DMS153 (cell line): ENCODE measurements around the gene HENMT1.
A peak's percentile ranks its signal among the peaks of the same experiment; 100 is the strongest.

Source experiments
- DNase-seq: peaks from one replicate; lab custom pipeline; 2025; lab: John Stamatoyannopoulos, UW

The HENMT1 gene

DNA sequence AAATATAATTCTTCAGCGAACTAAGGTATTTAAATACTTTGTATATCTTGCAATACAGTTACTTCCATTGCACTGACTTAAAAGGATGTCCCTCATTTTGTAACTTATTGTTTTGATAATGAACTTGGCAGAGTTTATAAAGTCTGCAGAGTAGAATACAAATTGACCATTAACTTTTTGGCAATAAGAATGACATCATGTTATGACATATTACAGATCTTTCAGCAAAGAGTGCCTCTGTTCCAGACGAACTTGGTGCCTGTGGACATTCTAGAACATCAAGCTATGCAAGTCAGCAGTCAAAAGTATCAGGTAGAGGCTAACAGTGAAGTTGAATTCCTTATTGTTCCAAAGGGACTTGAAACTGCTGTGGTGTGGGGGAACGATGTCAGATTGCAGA lies 32.9 kb downstream of the HENMT1 start:
- DNase-seq = no peak

DNA sequence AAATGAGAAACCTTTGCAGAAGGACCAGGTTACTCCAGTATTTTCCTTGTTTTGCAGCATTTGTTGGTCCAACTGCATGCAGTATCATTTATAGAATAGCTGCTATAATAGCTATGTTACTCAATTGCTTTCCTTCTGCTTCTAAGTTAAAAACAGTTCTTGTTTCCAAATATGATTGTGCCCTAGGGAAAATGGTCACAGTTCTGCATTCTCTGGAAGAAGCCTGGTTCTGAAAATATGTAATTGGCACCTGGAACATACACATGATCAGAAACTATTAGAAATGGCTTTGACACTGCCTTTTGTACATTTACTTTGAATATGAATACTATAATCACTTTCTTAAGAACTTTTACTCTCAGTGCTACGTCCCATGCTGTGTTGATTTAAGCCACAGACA lies 33.6 kb downstream of the HENMT1 start:
- no peak for DNase-seq

DNA sequence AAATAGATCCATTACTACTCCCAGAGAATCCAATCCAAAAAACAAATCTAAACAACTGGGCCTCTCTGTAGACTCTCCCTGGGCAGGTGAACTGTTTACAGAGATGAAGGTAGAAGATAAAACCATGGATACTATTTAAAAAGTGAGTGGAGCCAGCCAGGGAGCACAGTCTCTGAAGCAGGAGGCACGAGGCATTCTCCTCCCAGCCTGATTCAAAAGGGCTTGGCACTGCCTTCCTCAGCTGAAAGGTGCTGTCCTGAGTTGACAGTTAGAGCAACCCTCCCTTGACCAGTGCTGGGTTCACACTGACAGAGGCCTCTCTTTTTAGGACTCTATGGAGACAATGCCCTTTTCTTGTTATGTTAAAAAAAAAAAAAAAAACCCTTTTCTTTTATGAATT lies 36.8 kb downstream of the HENMT1 start:
- no peak for DNase-seq

DNA sequence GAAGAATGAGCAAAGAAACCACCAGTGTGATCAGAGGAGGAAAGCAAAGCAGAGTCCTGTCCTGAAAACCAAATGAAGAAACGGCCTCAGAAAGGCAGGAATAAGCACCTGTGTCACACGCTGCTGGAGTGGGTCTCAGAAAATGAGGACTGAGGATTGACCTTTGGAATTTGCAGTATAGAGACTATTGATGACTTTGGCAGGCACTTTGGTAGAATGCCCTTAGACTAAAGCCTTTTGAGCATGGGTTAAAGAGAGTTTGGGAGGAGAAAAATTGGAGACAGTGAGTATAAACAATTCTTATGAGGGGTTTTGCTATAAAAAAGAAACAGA lies 43.2 kb downstream of the HENMT1 start:
- DNase-seq = no peak

DNA sequence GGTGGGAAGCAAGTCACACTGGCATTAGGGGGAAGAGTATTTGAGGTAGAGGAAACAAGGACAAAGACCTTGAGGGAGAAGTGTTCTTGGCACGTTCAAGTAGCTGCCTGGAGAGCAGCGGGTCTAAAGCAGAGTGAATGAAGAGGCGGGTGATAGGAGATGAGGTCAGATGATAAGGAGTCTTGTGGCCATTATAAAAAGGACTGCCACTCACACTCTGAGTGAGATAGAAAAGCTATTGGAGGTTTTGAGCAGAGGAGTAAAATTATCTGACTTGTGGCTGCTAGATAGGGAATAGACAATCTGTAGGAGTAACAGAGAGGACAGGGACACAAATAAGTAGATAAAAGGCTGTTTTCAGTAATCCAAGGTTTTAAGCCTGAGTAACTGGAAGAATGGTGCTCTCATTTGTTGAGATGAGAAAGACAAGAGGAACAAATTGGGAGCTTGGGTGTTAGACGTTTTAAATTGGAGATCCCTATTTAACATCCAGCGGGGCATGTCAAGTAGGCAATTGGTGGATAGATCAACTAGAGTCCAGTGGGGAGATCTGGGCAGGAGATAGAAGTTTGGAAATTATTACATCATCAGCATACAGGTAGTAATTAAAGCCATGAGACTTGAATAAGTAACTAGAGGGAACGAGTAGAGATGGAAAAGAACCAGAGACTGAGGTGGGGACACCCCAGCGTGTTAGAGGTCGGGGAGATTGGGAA lies 43.7 kb downstream of the HENMT1 start:
- no peak for DNase-seq

DNA sequence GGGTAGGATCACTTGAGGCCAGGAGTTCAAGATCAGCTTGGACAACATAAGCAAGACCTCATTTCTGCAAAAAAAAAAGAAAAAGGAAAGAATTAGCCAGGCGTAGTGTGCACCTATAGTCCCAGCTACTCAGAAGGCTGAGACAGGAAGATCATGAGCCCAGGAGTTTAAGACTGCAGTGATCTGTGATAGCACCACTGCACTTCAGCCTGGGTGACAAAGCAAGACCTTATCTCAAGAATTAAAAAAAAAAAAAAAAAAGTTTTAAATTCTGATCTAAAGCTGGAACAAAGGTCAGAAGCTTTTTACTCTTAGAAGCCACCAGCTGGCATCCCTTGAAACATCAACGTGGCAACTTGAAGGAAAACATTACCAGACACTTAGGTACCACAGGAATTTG lies 45.3 kb downstream of the HENMT1 start:
- no peak for DNase-seq

DNA sequence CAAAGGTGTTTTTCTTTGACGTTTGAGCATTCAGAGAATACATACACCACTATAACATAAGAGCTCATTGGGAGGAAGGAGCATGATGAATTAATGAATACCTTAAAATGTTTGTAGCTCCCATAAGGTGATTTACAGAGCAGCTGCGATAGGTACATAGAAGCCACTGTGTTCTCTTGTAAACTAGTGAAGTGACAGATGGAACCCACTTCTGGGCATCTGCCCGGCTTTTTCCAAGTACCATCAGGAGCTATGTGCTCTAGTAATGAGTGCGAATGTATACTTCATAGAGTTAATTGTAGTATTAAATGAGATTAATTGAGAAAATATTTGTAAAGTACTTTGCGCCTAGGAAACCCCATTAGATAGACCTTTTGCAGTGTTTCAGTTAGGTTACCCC lies 48.4 kb downstream of the HENMT1 start:
- DNase-seq = no peak

DNA sequence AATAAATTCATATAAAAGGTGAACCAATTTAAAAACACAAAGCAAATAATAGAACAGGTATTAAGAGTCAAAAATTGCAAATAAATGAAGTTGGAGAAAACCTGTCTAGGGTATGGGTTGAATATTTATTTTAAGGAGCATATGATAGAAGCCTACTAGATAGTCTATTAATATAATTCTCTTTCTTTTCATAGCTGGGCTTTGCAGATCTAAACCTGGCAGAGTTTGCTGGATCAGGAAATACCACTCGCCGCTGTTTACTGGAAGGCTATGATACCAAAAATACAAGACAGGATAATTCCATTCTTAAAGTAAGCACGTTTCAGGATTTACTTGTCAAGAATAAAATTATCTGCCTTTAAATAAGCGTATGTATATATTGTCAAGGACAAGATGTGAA lies 48.9 kb downstream of the HENMT1 start:
- no peak for DNase-seq

DNA sequence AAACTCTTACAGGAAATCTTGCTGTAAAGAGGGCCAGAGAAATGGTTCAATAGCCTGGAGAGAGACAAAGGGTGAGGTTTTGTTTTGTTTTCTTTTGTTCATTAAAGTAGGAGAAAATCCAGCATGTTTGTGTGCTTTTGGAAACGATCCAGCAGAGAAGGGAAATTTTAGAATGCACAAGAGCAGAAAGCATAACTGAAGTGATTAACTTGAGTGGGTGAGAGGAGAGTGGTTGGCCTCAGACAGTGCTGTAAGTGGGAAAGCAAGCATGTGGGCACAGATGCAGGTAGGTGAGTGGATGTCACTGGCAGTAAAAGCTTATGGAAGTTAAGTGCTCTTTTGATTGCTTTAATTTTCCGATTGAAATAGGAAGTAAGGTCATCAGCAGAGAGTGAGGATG lies 50.8 kb downstream of the HENMT1 start:
- peak; percentile 95 for DNase-seq

DNA sequence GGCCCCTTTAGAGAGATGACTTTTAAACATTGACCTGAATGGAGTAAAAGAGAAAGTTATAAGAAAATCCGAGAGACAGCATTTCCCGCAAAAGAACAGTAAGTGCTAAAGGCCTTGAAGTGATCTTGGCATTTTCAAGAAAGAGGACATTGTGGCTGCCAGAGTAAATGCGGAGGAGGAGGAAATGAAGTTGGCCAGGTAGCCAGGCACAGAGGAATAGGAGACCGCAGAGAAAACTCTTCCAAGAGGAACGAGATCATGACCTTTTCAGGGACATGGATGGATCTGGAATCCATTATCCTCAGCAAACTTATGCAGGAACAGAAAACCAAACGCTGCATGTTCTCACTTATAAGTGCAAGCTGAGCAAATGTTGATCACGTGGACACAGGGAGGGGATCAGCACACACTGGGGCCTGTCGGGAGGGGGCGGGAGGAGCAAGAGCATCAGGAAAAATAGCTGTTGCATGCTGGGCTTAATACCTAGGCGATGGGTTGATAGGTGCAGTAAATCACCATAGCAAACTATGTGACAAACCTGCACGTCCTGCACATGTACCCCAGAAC lies 51.3 kb downstream of the HENMT1 start:
- peak; percentile 88 for DNase-seq

DNA sequence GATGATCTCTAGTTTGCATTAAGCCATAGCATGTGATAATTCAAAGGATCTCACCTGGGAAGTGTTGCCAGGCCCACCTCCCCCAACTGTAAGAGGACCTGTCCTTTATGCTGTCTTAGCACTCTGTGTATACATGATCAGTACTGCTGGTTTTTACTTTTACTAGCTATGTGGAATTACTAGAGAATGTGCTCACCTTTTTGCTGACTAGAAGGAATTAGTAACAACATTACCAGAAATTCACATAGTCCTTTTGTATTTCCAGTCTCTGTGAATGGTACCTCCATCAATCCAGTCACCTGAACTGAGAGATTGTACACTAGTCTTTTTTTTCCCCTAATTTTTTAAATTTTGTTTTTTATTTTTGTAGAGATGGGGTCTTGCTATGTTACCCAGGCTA lies 54.4 kb downstream of the HENMT1 start:
- no peak for DNase-seq

DNA sequence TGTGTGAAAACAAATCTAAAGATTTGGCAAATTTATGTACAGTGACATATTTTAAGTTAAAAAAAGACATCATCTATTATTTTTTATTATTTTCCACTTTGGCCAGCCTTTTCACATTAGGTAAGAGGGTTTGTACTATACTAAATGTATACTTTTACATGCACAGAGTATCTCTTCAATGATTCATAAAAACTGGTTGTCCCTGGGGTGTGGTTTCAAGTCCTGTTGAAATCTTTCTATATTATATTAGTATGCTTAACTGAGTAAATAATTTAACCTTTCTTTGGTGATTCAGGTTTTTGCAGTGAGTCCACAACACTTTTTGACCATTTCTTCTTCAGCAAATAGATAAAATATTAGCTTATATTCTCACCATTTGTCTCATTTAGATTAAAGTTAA lies 55.3 kb downstream of the HENMT1 start:
- DNase-seq = no peak

DNA sequence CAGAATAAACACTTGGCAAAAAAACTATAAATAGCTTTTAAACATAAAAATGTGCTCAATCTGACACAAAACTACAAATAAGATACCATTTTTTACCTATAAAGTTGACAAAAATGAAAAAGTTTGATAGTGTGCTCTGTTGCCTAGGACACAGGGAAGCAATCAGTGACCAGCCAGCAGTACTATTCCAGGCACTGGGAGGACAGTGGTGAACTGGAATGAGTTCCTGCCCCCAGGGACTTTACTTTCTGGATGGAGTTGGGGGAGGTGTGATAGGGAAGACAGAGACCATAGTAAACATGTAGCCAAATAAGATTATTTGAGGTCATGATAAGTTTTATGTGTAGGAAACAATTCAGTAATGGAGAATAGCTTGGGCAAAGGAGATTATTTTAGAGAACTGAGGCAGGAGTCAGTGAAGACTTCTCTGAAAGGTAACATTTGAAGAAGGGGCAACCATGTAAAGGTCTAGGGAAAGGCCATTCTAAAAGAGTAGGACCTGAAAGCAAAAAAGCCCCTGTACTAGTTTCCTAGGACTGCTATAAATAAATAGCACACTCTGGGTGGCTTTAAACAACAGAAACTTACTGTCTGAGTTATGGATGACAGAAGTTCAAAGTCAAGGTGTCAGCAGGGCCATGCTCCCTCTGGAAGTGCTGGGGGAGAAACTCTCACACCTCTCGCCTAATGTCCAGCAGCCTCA lies 59.0 kb downstream of the HENMT1 start:
- DNase-seq = no peak

DNA sequence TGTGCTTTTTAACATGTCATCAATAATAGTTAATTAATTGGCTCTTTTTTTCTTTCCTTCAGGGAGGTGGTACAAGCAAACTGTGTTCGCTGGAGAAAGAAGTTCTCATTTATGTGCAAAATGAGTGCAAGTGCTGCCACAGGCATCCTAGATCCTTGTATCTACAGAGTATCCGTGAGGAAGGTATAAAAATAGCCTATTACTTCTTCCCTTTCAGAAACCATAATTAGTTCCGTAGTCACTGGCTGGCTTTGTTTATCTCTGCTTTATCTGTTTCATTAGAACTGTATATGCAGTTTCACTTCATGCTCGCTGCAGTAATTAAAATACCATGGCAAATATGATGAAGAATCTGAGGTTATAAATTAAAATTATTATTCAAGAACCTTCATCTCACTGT lies 60.4 kb downstream of the HENMT1 start:
- no peak for DNase-seq

DNA sequence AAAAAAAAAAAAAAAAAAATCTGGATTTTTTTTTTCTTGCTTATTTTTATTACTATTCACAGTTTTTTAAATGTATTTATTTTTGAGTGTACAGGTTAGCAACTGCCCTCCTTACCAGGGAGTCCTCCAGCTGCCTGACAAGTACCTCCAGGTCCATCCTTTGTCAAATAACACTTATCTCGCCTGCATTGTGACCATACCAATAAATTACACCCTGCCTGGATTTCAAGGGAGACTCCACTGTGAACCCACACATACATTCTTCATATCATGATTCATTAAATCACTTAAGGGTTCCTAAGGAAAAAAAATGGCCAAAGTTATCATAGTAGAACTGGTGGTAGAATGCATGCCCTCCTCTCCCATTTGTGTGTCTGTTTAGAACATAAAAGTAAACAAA lies 62.6 kb downstream of the HENMT1 start:
- DNase-seq = no peak
